Left ventricle myocardium inferior (tissue), 1 donor: ENCODE data around the gene SH3PXD2A. TPM values are rescaled to one million over a fixed set of nuclear protein-coding genes. Genes with fewer than 3 reads are reported as not detected.

Experiments
- DNase-seq: peaks from one replicate; pipeline ENCODE4 v3.0.0-alpha.2; 2020
- H3K27ac ChIP-seq: fragments of 200-600 bp; replicated peaks from 2 replicates; pipeline ENCODE4 v1.8.0; 2021
- H3K27me3 ChIP-seq: fragments of 200-600 bp; 2 replicates; pipeline ENCODE4 v1.8.0; 2021; ENCODE audit warnings: low read depth
- H3K36me3 ChIP-seq: fragments of 200-600 bp; 2 replicates; pipeline ENCODE4 v1.8.0; 2021
- H3K4me1 ChIP-seq: fragments of 200-600 bp; 2 replicates; pipeline ENCODE4 v1.8.0; 2021
- H3K4me3 ChIP-seq: fragments of 200-600 bp; 2 replicates; pipeline ENCODE4 v1.8.0; 2021; ENCODE audit warnings: mild to moderate bottlenecking, moderate library complexity
- H3K9me3 ChIP-seq: fragments of 200-600 bp; replicated peaks from 2 replicates; pipeline ENCODE4 v1.8.0; 2021
- CTCF ChIP-seq: fragments of 200-600 bp; IDR thresholded peaks from 2 replicates; pipeline ENCODE4 v1.8.0; 2021; ENCODE audit warnings: antibody characterized with exemption, mild to moderate bottlenecking, borderline replicate concordance
- intact Hi-C: fragments of 100-400 bp; cut with micrococcal nuclease; formaldehyde crosslinking; loops from one replicate; pipeline ENCODE4 v1.11.0; 2022
- total RNA-seq: library from RNA; stranded (reverse); fragmentation: NEBNext Ultra II Directional; extraction: Animal tissue kit (Norgen Biotek cat#: 25700); gene quantifications from one replicate; pipeline ENCODE4 v1.2.1, GENCODE V29; 2021
- donor health status: DM: no; HTN: yes; CAD: no; lungs with severe emphysema.

SH3PXD2A gene
- total RNA-seq, 1 donor from 2014 or later = 34.4 TPM

DNA sequence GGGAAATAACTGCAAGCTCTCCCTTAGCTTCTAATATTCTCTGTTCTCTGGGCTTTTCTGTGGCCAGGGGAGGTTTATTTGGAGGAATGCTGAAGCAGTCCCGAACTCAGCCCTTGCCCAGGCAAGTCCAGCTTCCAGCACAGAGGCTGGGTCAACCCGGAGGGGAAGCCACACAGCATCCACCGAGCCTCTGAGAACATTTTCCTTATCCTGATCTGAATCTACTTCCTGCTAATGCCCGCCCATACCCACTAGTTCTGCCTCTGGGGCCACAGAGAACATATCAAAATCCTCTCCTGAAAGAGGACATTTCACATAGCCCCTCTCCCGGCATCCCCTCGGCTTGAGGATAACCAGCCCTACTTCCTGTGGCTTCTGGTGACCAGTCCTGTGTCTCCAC lies 31.1 kb downstream of the SH3PXD2A start:
- Histone ChIP-seq H3K4me1 (peaks cover 63% of the 10 kb centered on the region), H3K36me3 (no peaks in the 10 kb centered on the region), H3K27me3 (no peaks in the 10 kb centered on the region), H3K27ac (no peak overlapping the region), H3K4me3 (no peak overlapping the region), H3K9me3 (no peaks in the 10 kb centered on the region)
- no peak for TF ChIP-seq CTCF
- intact Hi-C loops = no loop called here
- DNase-seq = no peak

GRCh38 chr10:103823706-103824272 lies 31.6 kb downstream of the SH3PXD2A start:
- no peak overlapping the region for H3K4me3 ChIP-seq
- TF ChIP-seq CTCF = no peak
- no peaks in the 10 kb centered on the region for H3K36me3 ChIP-seq
- no peak for DNase-seq
- H3K27me3 ChIP-seq = no peaks in the 10 kb centered on the region
- no peaks in the 10 kb centered on the region for H3K9me3 ChIP-seq
- intact Hi-C loops = no loop called here
- H3K27ac ChIP-seq = no peak overlapping the region
- H3K4me1 ChIP-seq = peaks cover 67% of the 10 kb centered on the region

GRCh38 chr10:103822800-103823199 lies 32.6 kb downstream of the SH3PXD2A start:
- no peak for TF ChIP-seq CTCF
- no peaks in the 10 kb centered on the region for H3K27me3 ChIP-seq
- H3K4me1 ChIP-seq = peaks cover 77% of the 10 kb centered on the region
- H3K9me3 ChIP-seq = no peaks in the 10 kb centered on the region
- no peak overlapping the region for H3K4me3 ChIP-seq
- no peak for DNase-seq
- intact Hi-C loops = no loop called here
- no peaks in the 10 kb centered on the region for H3K36me3 ChIP-seq
- H3K27ac ChIP-seq = no peak overlapping the region

- Histone ChIP-seq H3K36me3 (no peaks in the 10 kb centered on the region), H3K27ac (no peak overlapping the region), H3K4me3 (no peak overlapping the region), H3K4me1 (peaks cover 83% of the 10 kb centered on the region), H3K9me3 (no peaks in the 10 kb centered on the region), H3K27me3 (no peaks in the 10 kb centered on the region)
- no peak for DNase-seq
- no peak for TF ChIP-seq CTCF
- intact Hi-C loops = no loop called here
Measured at GRCh38 chr10:103822107-103822716, 33.2 kb downstream of the SH3PXD2A start.

DNA sequence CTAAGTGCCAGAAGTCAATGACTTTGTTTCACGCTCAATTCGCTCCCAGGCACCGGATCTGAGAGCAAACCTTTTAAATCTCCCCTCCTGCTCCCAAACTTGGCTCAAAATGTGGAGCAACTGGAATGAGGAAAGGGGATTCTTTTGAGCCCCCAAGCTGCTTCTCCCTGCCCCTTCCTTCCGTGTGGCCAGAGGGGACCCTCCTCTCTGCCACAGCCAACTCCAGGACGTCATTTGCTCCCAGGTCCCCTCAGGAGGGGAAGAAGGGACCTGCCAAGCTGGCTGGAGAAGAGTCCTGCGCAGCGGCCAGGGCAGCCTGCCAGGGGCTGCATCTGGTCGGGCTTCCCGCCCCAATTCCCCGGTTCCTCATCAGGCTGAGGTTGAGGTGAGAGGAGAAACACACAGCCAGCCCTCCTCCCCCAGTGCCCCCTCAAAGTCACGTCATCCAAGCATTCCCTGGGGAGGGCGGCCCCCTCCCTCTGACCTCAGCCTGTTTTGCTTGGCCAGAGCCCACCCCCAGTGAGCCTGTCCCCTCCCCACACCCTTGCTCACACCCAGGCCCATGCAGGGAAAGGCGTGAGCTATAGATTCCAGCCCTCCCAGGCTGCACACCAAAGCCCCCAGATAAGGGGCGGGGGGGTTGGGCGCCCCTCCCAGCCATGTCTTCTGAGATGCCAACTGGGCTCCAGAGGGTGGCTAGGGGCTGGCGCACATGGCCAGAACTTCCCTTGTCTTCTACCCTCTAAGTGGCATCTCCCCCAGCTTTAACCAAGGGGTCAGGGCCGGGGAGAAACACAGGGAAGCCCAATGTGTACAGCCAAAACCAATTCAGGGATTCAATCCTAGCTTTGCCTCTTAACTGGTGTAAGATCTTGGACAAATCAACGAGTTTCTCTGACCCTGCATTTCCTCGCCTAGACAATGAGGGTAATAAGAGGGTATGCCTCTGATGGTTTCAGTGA lies 35.0 kb downstream of the SH3PXD2A start:
- no peaks in the 10 kb centered on the region for H3K9me3 ChIP-seq
- peak overlapping the region; percentile 42 for H3K4me3 ChIP-seq
- peak overlapping the region; percentile 65 for H3K27ac ChIP-seq
- TF ChIP-seq CTCF = no peak
- H3K36me3 ChIP-seq = no peaks in the 10 kb centered on the region
- H3K27me3 ChIP-seq = no peaks in the 10 kb centered on the region
- peak; percentile 88 for DNase-seq
- peaks cover 86% of the 10 kb centered on the region for H3K4me1 ChIP-seq
- intact Hi-C loops = no loop called here
